ENCODE data around the gene PLA2G15.

PLA2G15 gene

DNA sequence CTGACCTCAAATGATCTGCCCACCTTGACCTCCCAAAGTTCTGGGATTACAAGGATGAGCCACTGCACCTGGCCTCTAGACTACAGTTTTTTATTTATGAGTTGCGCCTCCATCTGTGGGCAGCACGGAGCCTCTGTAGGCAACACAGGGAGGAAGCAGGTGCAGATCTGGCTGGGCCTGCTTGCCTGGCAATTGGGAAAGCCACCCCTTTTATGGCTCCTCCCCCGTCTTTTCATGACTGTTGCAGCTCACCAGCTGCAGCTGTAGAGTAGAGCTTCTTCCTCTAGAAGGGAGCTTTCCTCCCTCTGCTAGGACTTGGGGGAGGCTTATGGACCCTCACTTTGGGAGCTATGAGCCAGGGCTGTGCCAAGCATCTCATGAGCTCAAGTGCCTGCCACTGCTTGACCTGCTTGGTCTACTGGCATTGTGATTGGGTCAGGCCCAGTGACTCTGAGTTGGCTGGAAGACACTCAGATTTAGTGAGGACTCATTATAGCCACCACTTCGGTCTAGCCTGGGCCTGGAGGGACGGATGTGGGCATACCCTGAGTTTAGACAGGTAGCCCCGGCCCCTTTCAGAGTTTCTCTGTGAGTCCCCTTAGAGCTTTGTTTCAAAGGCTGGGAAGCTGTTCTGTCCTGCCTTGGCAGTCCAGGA lies 12.2 kb downstream of the PLA2G15 start:
- Mint-ChIP-seq H3K4me1 (peaks cover 18% of the 10 kb centered on the region), H3K4me3 (no peak overlapping the region), H3K9me3 (no peaks in the 10 kb centered on the region), H3K36me3 (no peaks in the 10 kb centered on the region), H3K27me3 (no peaks in the 10 kb centered on the region), H3K27ac (no peak overlapping the region)

DNA sequence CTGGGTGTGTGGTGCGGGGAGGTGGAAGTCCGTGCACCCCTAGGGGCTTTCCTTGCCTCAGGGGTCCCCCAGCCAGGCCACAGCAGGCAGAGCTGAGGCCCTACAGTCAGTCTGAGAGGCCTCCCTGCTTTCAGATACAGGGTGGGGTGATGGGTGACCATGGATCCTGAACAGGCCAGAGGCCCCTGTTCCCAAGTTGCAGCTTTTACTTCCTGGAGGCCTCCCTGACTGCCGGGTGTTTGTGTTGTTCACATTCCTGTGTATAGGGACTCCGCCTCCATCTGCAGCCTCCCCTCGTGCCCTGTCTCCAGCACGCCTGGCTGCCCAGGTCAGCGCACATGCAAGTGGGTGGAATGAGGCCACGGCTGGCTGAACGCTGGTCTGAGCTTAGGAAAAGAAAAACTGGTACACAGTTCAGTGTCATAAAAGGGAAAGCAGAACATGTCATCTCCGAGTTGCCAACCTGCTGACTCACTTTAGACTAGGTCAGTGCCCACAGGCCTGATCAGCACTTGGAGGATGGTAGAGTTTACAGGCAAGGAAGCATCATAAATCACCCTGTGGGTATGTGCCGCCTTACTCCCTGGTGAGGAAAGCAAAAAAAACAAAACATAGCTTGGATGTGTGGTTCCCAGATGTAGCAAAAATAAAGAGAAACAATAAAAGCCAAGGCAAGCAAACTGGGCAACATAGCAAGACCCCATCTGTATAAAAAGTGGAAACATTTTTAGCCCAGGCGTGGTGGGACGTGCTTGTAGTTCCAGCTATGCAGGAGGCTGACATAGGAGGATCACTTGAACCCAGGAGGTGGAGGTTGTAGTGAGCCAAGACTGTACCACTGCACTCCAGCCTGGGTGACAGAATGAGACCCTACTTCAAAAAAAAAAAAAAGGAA lies 13.0 kb downstream of the PLA2G15 start:
- H3K9me3 Mint-ChIP-seq: no peaks in the 10 kb centered on the region
- no peak overlapping the region for H3K27ac Mint-ChIP-seq
- H3K4me1 Mint-ChIP-seq: peaks cover 21% of the 10 kb centered on the region
- H3K36me3 Mint-ChIP-seq: no peaks in the 10 kb centered on the region
- H3K4me3 Mint-ChIP-seq: no peak overlapping the region
- no peaks in the 10 kb centered on the region for H3K27me3 Mint-ChIP-seq

DNA sequence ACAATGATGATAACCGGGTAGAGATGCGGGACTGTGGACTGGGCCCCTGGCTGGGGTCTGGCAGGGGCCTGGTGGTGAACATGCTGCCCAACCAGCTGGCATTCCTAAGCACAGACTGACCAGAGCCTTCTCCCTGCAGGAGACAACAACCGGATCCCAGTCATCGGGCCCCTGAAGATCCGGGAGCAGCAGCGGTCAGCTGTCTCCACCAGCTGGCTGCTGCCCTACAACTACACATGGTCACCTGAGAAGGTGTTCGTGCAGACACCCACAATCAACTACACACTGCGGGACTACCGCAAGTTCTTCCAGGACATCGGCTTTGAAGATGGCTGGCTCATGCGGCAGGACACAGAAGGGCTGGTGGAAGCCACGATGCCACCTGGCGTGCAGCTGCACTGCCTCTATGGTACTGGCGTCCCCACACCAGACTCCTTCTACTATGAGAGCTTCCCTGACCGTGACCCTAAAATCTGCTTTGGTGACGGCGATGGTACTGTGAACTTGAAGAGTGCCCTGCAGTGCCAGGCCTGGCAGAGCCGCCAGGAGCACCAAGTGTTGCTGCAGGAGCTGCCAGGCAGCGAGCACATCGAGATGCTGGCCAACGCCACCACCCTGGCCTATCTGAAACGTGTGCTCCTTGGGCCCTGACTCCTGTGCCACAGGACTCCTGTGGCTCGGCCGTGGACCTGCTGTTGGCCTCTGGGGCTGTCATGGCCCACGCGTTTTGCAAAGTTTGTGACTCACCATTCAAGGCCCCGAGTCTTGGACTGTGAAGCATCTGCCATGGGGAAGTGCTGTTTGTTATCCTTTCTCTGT lies 14.0 kb downstream of the PLA2G15 start:
- Mint-ChIP-seq H3K4me3 (no peak overlapping the region), H3K27ac (no peak overlapping the region), H3K9me3 (no peaks in the 10 kb centered on the region), H3K27me3 (no peaks in the 10 kb centered on the region), H3K36me3 (no peaks in the 10 kb centered on the region), H3K4me1 (peaks cover 30% of the 10 kb centered on the region)

DNA sequence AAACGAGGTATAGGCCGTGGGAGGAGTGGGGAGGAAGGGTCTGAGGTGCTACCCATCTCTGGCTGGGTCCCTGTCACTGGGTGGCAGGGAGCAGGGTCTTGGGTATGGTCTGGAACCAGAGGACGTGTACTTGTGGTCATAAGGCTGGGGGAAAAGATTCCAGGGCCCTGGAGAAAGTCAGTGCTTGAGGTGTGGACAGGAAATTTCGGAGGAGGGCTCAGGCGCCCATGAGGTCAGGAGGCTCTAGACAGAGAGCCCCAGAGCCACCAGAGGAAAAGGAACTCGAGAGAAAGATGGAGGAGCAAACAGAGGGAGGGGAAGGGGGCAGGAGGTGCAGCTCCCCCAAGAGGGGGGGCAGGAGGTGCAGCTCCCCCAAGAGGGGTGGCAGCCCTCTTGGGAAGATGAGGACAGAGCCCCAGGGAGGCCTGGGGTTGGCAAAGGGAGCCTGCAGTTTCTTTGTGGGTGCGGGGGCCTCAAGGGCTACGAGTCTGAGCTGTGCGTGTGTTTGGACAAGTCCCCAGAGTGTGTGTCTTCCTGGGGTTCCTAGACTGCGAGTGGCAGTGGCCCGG lies 18.5 kb downstream of the PLA2G15 start:
- H3K36me3 Mint-ChIP-seq: peaks cover 5% of the 10 kb centered on the region
- H3K4me1 Mint-ChIP-seq: peaks cover 48% of the 10 kb centered on the region
- H3K4me3 Mint-ChIP-seq: peak overlapping the region; percentile 97
- no peaks in the 10 kb centered on the region for H3K27me3 Mint-ChIP-seq
- peak overlapping the region; percentile 99 for H3K27ac Mint-ChIP-seq
- H3K9me3 Mint-ChIP-seq: no peaks in the 10 kb centered on the region

DNA sequence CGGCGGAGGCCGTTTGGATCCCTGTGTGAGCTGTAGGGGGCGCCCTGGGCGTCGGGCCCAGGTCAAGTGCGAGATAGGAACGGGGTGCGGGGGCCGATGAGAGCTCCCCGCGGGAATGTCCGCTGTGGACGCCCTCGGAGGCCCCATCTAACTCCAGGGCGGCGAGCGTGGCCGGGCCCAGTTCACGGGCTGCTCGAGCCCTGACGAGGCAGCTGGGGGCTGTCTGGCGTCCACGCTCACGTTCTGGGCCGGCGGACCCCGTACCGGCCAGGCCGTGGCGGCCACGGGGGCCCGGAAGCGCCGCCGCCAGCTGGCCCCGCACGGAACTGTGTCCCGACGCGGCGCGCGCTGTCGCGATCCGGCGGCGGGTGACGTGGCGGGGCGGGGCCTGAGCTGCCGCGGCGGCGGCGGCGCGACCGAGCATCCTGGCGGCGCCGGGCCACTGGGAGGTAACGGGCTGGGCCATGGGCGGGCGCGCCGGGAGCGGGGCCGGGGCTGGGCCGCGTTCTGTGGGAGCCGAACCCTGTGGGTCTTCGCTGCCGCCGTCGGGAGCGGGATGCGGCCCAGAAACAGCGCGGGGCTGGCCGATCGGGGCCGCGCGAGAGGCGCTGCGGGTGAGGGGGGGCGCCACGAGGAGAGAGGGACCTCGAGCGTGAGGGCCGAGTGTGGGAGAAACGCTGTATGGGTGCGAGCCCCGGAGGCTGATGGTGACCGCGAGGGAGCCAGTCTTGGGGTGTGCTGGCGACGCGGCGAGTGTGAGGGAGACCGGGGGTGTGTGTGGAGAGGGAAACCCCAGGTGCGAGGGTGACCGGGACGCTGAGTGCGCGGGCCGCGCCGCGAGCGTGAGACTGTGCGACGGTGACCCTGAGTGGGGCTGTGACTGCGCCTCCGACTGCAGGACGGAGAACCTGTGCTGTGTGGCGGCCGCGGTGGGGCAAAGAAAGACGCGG lies 19.2 kb downstream of the PLA2G15 start, which contains the start of gene SLC7A6:
Gene SLC7A6, plus strand, starts transcription at position 399 of the 950 bp plus-strand sequence. CDS start 10,201 bp downstream, outside the sequence.
- H3K36me3 Mint-ChIP-seq: peaks cover 5% of the 10 kb centered on the region

DNA sequence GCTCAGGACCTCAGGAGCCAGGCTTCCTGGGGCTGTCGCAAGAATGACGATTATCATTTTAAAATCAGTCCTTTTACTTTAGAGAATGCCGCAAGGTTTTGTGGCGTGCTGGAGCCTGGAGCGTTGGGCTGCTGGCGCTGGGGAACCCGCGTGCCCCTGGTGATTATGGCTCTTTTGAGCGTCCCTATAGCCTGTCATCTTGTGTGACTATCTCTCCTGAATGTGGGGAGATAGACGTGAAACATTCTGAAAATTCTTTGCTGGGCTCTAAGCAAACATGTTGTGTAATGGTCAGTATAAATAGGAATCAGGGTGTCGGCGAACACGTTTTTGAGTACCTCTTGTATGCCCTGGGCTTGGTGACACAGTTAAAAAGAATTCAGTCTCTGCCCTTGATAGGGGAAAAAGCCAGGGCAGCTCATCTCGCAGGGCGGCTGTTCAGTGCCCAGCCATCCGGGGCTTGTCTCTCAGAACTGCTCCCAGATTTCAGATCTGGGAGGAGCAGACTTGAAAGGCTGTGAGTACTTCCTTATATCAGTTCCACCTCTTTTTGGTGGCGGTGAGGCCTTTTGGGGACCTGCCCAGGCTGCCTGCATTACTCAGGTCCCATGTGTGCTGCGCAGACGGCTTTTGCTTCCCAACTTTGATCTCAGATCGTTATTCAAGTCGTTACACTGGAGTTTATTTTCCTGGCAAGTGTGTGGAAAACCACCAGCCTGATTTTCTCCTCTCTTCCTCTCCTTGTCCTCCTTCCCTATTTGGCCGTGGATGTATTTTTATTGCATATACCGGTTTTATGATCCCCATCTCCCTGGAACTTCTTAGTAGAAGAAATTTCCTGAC lies 20.1 kb downstream of the PLA2G15 start:
- Mint-ChIP-seq H3K4me1 (peaks cover 63% of the 10 kb centered on the region), H3K27ac (peak overlapping the region; percentile 96), H3K36me3 (peaks cover 5% of the 10 kb centered on the region), H3K4me3 (peak overlapping the region; percentile 94), H3K9me3 (no peaks in the 10 kb centered on the region), H3K27me3 (no peaks in the 10 kb centered on the region)

More for the DNA sequence above, 19.2 kb downstream of the PLA2G15 start, which contains the start of gene SLC7A6:
- no peaks in the 10 kb centered on the region for H3K9me3 Mint-ChIP-seq
- H3K4me1 Mint-ChIP-seq: peaks cover 54% of the 10 kb centered on the region
- no peaks in the 10 kb centered on the region for H3K27me3 Mint-ChIP-seq
- peak within 1 kb of the TSS; percentile 99 for H3K27ac Mint-ChIP-seq
- peak within 1 kb of the TSS; percentile 97 for H3K4me3 Mint-ChIP-seq

DNA sequence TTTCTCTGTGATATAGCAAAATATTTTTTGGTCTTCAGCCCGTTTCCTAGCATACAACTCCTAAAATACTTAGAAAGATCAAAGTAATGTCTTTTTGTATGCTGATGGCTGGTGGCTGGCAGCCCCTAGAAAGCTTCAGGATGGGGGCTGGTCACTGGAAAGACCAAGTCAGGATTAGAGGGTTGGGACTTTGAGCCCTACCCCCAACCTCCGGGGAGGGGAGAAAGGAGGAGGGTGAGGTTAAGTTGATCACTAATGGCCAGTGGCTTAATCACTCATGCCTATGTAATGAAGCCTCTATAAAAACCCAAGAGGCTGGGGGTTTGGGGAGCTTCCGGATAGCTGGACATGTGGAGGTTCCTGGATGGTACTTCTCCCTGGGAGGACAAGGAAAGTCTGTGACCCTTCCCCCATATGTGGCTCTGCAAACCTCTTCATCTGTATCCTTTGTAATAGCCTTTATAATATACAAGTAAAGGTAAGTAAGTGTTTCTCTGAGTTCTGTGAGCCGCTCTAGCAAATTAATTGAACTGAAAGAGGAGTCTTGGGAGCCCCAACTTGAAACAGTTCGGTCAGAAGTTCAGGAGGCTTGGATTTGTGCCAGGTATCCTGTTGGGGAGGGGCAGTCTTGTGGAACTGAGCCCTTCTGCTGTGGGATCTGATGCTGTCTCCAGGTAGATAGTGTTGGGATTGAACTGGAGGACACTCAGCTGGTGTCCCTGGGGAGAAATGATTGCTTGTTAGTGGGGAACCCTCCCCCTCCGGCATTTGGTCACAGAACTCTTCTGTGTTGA lies 22.6 kb downstream of the PLA2G15 start:
- peak overlapping the region; percentile 94 for H3K27ac Mint-ChIP-seq
- peak overlapping the region; percentile 71 for H3K4me3 Mint-ChIP-seq
- peaks cover 5% of the 10 kb centered on the region for H3K36me3 Mint-ChIP-seq
- peaks cover 76% of the 10 kb centered on the region for H3K4me1 Mint-ChIP-seq
- H3K27me3 Mint-ChIP-seq: no peaks in the 10 kb centered on the region
- H3K9me3 Mint-ChIP-seq: no peaks in the 10 kb centered on the region

DNA sequence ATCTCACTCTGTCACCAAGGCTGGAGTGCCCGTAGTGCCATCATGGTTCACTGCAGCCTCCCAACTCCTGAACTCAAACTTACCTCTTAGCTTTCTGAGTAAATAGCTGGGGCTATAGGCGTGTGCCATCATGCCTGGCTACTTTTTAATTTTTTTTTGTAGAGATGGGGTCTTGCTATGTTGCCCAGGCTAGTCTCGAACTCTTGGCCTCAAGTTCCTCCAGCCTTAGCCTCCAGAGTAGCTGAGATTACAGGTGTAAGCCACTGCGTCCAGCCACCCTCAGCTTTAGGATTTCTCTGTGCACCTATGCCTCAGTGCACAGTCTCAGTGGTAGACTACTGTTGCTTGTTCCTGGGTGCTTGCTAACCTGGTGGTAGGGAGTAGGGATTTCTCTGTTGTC lies 24.6 kb downstream of the PLA2G15 start:
- Mint-ChIP-seq H3K4me3 (peak overlapping the region; percentile 27), H3K36me3 (peaks cover 14% of the 10 kb centered on the region), H3K9me3 (no peaks in the 10 kb centered on the region), H3K27ac (peak overlapping the region; percentile 17), H3K4me1 (peaks cover 84% of the 10 kb centered on the region), H3K27me3 (no peaks in the 10 kb centered on the region)

DNA sequence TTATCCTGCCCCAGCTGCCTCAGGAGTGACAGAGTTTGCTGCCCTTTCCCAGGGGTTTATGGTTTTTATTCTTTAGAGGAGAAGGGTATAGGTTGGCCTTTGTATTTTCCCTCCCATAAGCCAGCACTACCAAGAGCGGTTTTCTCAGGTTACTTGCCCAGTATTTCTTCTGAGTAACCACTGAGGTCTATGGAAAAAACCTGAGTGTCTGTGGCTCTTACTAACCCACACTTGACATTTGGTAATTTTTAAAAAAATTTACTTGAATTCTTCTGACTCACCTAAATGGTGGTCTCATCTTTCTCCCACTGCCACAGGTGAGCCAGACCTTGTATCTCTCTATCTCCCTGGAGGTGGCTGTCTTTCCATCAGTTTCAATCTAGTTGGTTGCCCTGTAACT lies 25.2 kb downstream of the PLA2G15 start:
- peak overlapping the region; percentile 27 for H3K4me3 Mint-ChIP-seq
- H3K9me3 Mint-ChIP-seq: no peaks in the 10 kb centered on the region
- H3K4me1 Mint-ChIP-seq: peaks cover 89% of the 10 kb centered on the region
- H3K36me3 Mint-ChIP-seq: peaks cover 14% of the 10 kb centered on the region
- no peaks in the 10 kb centered on the region for H3K27me3 Mint-ChIP-seq
- H3K27ac Mint-ChIP-seq: peak overlapping the region; percentile 87

DNA sequence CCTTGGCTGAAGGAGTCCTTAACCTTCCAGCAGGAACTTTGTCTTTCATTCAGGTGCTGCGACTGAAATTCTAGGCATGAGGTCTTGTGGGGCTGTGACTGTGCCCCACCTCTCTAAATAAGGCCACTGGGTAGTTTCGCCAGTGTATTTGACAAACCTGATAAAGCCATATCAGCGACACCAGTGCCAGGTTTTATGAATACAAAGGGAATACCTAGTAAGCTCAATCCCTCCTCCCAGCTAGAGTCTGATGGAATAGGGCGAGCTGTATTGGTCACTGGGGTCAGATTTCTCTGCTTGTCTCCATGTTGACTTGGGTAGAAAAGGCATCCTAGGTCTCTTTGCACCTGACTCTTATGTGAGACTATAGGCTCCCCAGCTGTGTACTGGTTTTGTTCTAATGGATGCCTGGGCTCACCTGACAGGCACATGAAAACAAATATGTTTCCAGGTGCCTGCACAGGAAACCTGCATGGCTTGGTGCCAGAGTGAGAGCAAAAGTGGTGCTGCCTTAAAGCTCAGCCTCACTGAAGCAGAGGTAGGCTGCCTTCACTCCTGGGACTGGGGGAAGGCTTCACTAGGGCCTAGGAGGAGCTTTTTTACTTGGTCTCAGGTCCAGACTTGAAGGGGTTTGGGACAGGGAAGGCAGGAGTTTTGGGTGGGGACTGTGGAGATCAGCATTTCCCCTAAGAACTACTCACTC lies 27.5 kb downstream of the PLA2G15 start:
- Mint-ChIP-seq H3K36me3 (peaks cover 14% of the 10 kb centered on the region), H3K4me1 (peaks cover 82% of the 10 kb centered on the region), H3K4me3 (peak overlapping the region; percentile 73), H3K27me3 (no peaks in the 10 kb centered on the region), H3K9me3 (no peaks in the 10 kb centered on the region), H3K27ac (peak overlapping the region; percentile 97)

DNA sequence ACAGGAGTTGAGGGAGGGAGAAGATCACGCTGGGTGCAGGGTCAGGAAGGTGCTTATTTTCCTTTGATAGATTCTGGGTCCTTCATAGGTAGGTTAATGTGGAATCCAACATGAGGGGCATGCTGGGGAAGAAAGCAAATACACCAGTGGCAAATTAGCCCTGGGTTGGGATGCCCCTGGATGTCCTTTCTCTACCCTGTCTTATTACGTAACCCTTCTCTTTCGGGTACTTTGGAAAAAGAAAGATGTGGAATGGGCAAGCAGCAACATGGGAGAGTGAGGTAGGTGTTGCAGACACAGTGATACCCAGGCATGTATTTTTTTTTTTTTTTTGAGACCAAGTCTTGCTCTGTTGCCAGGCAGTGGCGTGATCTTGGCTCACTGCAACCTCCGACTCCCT lies 28.3 kb downstream of the PLA2G15 start:
- peak overlapping the region; percentile 73 for H3K4me3 Mint-ChIP-seq
- no peaks in the 10 kb centered on the region for H3K27me3 Mint-ChIP-seq
- H3K4me1 Mint-ChIP-seq: peaks cover 74% of the 10 kb centered on the region
- no peaks in the 10 kb centered on the region for H3K9me3 Mint-ChIP-seq
- peaks cover 14% of the 10 kb centered on the region for H3K36me3 Mint-ChIP-seq
- H3K27ac Mint-ChIP-seq: peak overlapping the region; percentile 97

DNA sequence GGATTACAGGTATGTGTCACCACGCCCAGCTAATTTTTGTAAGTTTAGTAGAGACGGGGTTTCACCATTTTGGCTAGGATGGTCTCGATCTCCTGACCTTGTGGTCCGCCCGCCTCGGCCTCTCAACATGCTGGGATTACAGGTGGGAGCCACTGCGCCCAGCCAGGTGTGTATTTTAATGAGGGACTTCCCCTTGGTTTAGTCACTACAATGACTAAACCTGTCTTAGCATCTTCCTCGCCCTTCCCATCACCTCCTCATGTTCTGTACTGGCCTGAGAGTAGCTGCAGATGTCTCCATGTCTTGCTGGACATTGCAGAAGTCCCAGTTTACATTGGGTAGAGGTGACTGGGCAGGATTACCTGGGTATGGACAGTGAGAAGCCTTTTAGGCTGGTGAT lies 28.7 kb downstream of the PLA2G15 start:
- peak overlapping the region; percentile 87 for H3K27ac Mint-ChIP-seq
- H3K9me3 Mint-ChIP-seq: no peaks in the 10 kb centered on the region
- H3K4me1 Mint-ChIP-seq: peaks cover 73% of the 10 kb centered on the region
- peaks cover 14% of the 10 kb centered on the region for H3K36me3 Mint-ChIP-seq
- H3K27me3 Mint-ChIP-seq: no peaks in the 10 kb centered on the region
- H3K4me3 Mint-ChIP-seq: peak overlapping the region; percentile 73

Measured in activated naive CD4-positive, alpha-beta T cell treated with anti-CD3 and anti-CD28 coated beads, Interleukin-2, amount 50 U/mL, for 24 hours (primary cell).